ENCODE data around the gene SRRM3. TPM values are rescaled to one million over a fixed set of nuclear protein-coding genes. Genes with fewer than 3 reads are reported as not detected.

Gene SRRM3
- polyA plus RNA-seq, 1 of the 3 experiments (the other 2 are of a cell fraction) = 2.7 TPM

DNA sequence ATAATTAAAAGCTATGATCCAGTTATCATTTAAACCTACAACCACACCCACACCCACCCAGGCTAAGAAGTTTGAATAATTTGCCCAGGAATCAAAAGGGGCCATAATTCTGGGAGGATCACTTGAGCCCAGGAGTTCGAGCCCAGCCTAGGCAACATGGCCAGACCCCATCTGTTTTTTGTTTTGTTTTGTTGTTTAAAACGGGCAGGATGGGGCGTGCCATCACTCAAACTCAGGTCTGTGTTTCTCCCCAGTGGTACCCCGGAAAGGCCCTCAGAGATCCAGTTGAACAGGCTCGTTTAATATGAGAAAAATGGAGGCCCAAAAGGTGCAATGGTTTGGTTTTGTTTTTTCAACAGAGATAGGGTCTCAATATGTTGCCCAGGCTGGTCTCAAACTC is 124.1 kb downstream of the SRRM3 start:
- H3K27me3 ChIP-seq (ENCODE audit: insufficient read depth) = no peaks in the 10 kb centered on the region
- H3K9me2 ChIP-seq = no peaks in the 10 kb centered on the region
- H3K4me1 ChIP-seq (ENCODE audit: control insufficient read depth in 1 of 2, insufficient read depth in 2 of 2, low read depth in 1 of 2, low read length in 1 of 2) = peaks cover 0 to 8% of the 10 kb centered on the region in 2 experiments; a peak in 2 of 4 replicates
- no peaks in the 10 kb centered on the region for H3K9me3 ChIP-seq
- H3K27ac ChIP-seq (ENCODE audit: low read depth in 2 of 2, low read length in 1 of 2) = no peak overlapping the region
- H3F3A ChIP-seq (replicated peaks; ENCODE audit: insufficient read depth) = peaks cover 51% of the 10 kb centered on the region
- TF ChIP-seq FOXJ3 (CRISPR knock-in tag; IDR thresholded peaks at IDR 0.05) (no peak), SMC3 (IDR thresholded peaks at IDR 0.05; ENCODE audit: low read depth, low read length) (no peak)
- no peak overlapping the region for H2AFZ ChIP-seq (ENCODE audit: low read depth)
- H3K79me2 ChIP-seq (ENCODE audit: insufficient read depth) = peaks cover 85% of the 10 kb centered on the region
- H3K4me2 ChIP-seq = no peak overlapping the region
- DNase-seq = no peak
- peaks cover 81% of the 10 kb centered on the region for H4K20me1 ChIP-seq (ENCODE audit: insufficient read depth)
- no peak overlapping the region for H3K9ac ChIP-seq
- H3K36me3 ChIP-seq (replicated peaks in 1 of 2; ENCODE audit: control insufficient read depth in 1 of 2, insufficient read depth in 2 of 2, low read length in 1 of 2) = peaks cover 50 to 61% of the 10 kb centered on the region in 2 experiments
- ChIA-PET POLR2A (no interaction called here), CTCF (interaction anchor here (0.8 to 1.9 kb wide), 5 partner anchors 8 to 33 kb away, joined by 3 to 5 read pairs (median 4); partner anchors contain the start of gene YWHAG)
- no peak overlapping the region for H3K4me3 ChIP-seq (ENCODE audit: low read depth in 2 of 2, low read length in 1 of 2)
- WGBS (ENCODE audit: low lambda C conversion rate) = 87% methylated on average over 5 of the region's 5 CpGs

- DNase-seq = no peak
- Histone ChIP-seq H2AFZ (ENCODE audit: low read depth) (no peak overlapping the region), H3K27me3 (ENCODE audit: insufficient read depth) (no peaks in the 10 kb centered on the region), H3K4me3 (ENCODE audit: low read depth in 2 of 2, low read length in 1 of 2) (no peak overlapping the region), H4K20me1 (ENCODE audit: insufficient read depth) (peaks cover 90% of the 10 kb centered on the region), H3K79me2 (ENCODE audit: insufficient read depth) (peaks cover 93% of the 10 kb centered on the region), H3K9me2 (no peaks in the 10 kb centered on the region), H3K27ac (ENCODE audit: low read depth in 2 of 2, low read length in 1 of 2) (no peak overlapping the region; a peak in 1 of 4 replicates), H3K4me2 (no peak overlapping the region), H3F3A (replicated peaks; ENCODE audit: insufficient read depth) (peaks cover 49% of the 10 kb centered on the region), H3K9me3 (no peaks in the 10 kb centered on the region), H3K4me1 (ENCODE audit: control insufficient read depth in 1 of 2, insufficient read depth in 2 of 2, low read depth in 1 of 2, low read length in 1 of 2) (peaks cover 0 to 8% of the 10 kb centered on the region in 2 experiments; a peak in 2 of 4 replicates), H3K9ac (no peak overlapping the region), H3K36me3 (replicated peaks in 1 of 2; ENCODE audit: control insufficient read depth in 1 of 2, insufficient read depth in 2 of 2, low read length in 1 of 2) (peaks cover 53 to 59% of the 10 kb centered on the region in 2 experiments)
- CTCF ChIA-PET = interaction anchor here (1.0 to 1.7 kb wide), 7 partner anchors 9 to 149 kb away, joined by 3 to 9 read pairs (median 4); partner anchors contain the start of gene YWHAG
- 77% methylated on average over 5 of the region's 5 CpGs for WGBS (ENCODE audit: low lambda C conversion rate)
- TF ChIP-seq, protein P1, sequence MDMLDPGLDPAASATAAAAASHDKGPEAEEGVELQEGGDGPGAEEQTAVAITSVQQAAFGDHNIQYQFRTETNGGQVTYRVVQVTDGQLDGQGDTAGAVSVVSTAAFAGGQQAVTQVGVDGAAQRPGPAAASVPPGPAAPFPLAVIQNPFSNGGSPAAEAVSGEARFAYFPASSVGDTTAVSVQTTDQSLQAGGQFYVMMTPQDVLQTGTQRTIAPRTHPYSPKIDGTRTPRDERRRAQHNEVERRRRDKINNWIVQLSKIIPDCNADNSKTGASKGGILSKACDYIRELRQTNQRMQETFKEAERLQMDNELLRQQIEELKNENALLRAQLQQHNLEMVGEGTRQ (IDR thresholded peaks at IDR 0.05; ENCODE audit: borderline replicate concordance, low read depth, low read length) = no peak
- POLR2A ChIA-PET = interaction anchor here (1.0 to 1.9 kb wide), 2 partner anchors 8 to 27 kb away, joined by 3 to 7 read pairs; no protein-coding TSS in a partner anchor
Observed at GRCh38 chr7:76326646-76327233, 125.0 kb downstream of the SRRM3 start.

GRCh38 chr7:76327610-76328009 is 125.9 kb downstream of the SRRM3 start:
- Histone ChIP-seq H3K79me2 (ENCODE audit: insufficient read depth) (peaks cover 96% of the 10 kb centered on the region), H4K20me1 (ENCODE audit: insufficient read depth) (peaks cover 97% of the 10 kb centered on the region), H3F3A (replicated peaks; ENCODE audit: insufficient read depth) (peaks cover 47% of the 10 kb centered on the region), H3K9me2 (no peaks in the 10 kb centered on the region), H3K9ac (no peak overlapping the region), H3K4me1 (ENCODE audit: control insufficient read depth in 1 of 2, insufficient read depth in 2 of 2, low read depth in 1 of 2, low read length in 1 of 2) (peaks cover 0 to 12% of the 10 kb centered on the region in 2 experiments; a peak in 2 of 4 replicates), H3K36me3 (replicated peaks in 1 of 2; ENCODE audit: control insufficient read depth in 1 of 2, insufficient read depth in 2 of 2, low read length in 1 of 2) (peaks cover 53 to 65% of the 10 kb centered on the region in 2 experiments), H3K27ac (ENCODE audit: low read depth in 2 of 2, low read length in 1 of 2) (peak overlapping the region in 1 of 2 experiments; percentile 18; a peak in 1 of 4 replicates), H2AFZ (ENCODE audit: low read depth) (no peak overlapping the region), H3K4me2 (no peak overlapping the region), H3K4me3 (ENCODE audit: low read depth in 2 of 2, low read length in 1 of 2) (no peak overlapping the region), H3K9me3 (no peaks in the 10 kb centered on the region), H3K27me3 (ENCODE audit: insufficient read depth) (no peaks in the 10 kb centered on the region)
- peak; percentile 49 for DNase-seq
- CTCF ChIA-PET = interaction anchor here (0.7 to 2.1 kb wide), 6 partner anchors 14 to 149 kb away, joined by 3 to 10 read pairs (median 6); no protein-coding TSS in a partner anchor
- POLR2A ChIA-PET = interaction anchor here (1.0 to 1.9 kb wide), 2 partner anchors 9 to 27 kb away, joined by 3 to 7 read pairs; no protein-coding TSS in a partner anchor
- 70% methylated on average over 7 of the region's 7 CpGs for WGBS (ENCODE audit: low lambda C conversion rate)
- no peak for TF ChIP-seq TEAD4 (IDR thresholded peaks at IDR 0.05; ENCODE audit: borderline replicate concordance, insufficient read depth)
- no peak for TF ChIP-seq RFX5 (IDR thresholded peaks at IDR 0.05; ENCODE audit: low read length)
- TF ChIP-seq, protein P2, sequence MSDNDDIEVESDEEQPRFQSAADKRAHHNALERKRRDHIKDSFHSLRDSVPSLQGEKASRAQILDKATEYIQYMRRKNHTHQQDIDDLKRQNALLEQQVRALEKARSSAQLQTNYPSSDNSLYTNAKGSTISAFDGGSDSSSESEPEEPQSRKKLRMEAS (IDR thresholded peaks at IDR 0.05; ENCODE audit: low read depth) = no peak
- TF ChIP-seq FOSL2 (IDR thresholded peaks at IDR 0.05; ENCODE audit: borderline replicate concordance, low read depth) = no peak
- TF ChIP-seq EZH2phosphoT487 (IDR thresholded peaks at IDR 0.05; ENCODE audit: borderline replicate concordance, low read depth) = no peak
- no peak for TF ChIP-seq TAF1 (IDR thresholded peaks at IDR 0.05; ENCODE audit: borderline replicate concordance, low read depth, low read length)
- TF ChIP-seq, protein P1 (IDR thresholded peaks at IDR 0.05; ENCODE audit: borderline replicate concordance, low read depth, low read length) = no peak
- no peak for TF ChIP-seq MXI1 (IDR thresholded peaks at IDR 0.05; ENCODE audit: low read depth, low read length)
- TF ChIP-seq GATA2 (CRISPR knock-in tag; IDR thresholded peaks at IDR 0.05) = no peak
- no peak for TF ChIP-seq IRF3 (IDR thresholded peaks at IDR 0.05; ENCODE audit: low read depth, low read length)
- TF ChIP-seq EP300 (IDR thresholded peaks at IDR 0.05; ENCODE audit: borderline replicate concordance in 1 of 2, low read depth in 1 of 2, low read length in 1 of 2) = no peak
- no peak for TF ChIP-seq RAD21 (IDR thresholded peaks at IDR 0.05; ENCODE audit: low read length)
- TF ChIP-seq, protein P3, sequence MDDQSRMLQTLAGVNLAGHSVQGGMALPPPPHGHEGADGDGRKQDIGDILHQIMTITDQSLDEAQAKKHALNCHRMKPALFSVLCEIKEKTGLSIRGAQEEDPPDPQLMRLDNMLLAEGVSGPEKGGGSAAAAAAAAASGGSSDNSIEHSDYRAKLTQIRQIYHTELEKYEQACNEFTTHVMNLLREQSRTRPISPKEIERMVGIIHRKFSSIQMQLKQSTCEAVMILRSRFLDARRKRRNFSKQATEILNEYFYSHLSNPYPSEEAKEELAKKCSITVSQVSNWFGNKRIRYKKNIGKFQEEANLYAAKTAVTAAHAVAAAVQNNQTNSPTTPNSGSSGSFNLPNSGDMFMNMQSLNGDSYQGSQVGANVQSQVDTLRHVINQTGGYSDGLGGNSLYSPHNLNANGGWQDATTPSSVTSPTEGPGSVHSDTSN (IDR thresholded peaks at IDR 0.05) = no peak
